Heart right ventricle (tissue), 16 donors: Measurements from ENCODE around the gene CENPK. TPM values are rescaled to one million over a fixed set of nuclear protein-coding genes. Genes with fewer than 3 reads are reported as not detected.

ENCODE experiments used
- ATAC-seq, 8 donors: fragments of 200-7000 bp; cut with Tn5 transposase; one replicate each; pipeline ENCODE4 v1.9.1; 2020; ENCODE audit warnings: mild to moderate bottlenecking in 8 of 8, moderate library complexity in 8 of 8, moderate number of reproducible peaks in 1 of 8
- DNase-seq, 2 donors: peaks; one replicate each; pipeline ENCODE4 v3.0.0-alpha.2; 2020
- H3K27ac ChIP-seq, 10 donors: fragments of 200-600 bp; sonication (generic) in 2 of 10; one replicate each; pipeline versions ENCODE4 v1.5.0 to v1.8.0; 2020 to 2022; ENCODE audit warnings: mild to moderate bottlenecking in 3 of 10
- H3K27me3 ChIP-seq, 7 donors: fragments of 200-600 bp; one replicate each; pipeline ENCODE4 v1.8.0; 2021 to 2022; ENCODE audit warnings: mild to moderate bottlenecking in 2 of 7
- H3K36me3 ChIP-seq, 9 donors: fragments of 200-600 bp; sonication (generic) in 1 of 9; one replicate each; pipeline versions ENCODE4 v1.5.0 to v1.8.0; 2020 to 2022; ENCODE audit warnings: mild to moderate bottlenecking in 2 of 9
- H3K4me1 ChIP-seq, 9 donors: fragments of 200-600 bp; sonication (generic) in 1 of 9; one replicate each; pipeline versions ENCODE4 v1.5.0 to v1.8.0; 2020 to 2022; ENCODE audit warnings: mild to moderate bottlenecking in 4 of 9
- H3K4me3 ChIP-seq, 10 donors: fragments of 200-600 bp; sonication (generic) in 2 of 10; one replicate each; pipeline versions ENCODE4 v1.5.0 to v1.8.0; 2020 to 2022; ENCODE audit warnings: mild to moderate bottlenecking in 7 of 10, moderate library complexity in 2 of 10
- H3K9me3 ChIP-seq, 11 donors: fragments of 200-600 bp in 10 of 11; sonication (generic) in 2 of 11; one replicate each; pipeline versions ENCODE4 v1.5.0 to v1.8.0; 2013 to 2022; ENCODE audit warnings: mild to moderate bottlenecking in 2 of 11, control low read depth in 1 of 11, moderate library complexity in 1 of 11
- CTCF ChIP-seq, 9 donors: fragments of 200-600 bp; sonication (generic) in 2 of 9; IDR thresholded peaks; one replicate each; pipeline versions ENCODE4 v1.5.0 to v1.8.0; 2021 to 2022; ENCODE audit warnings: antibody characterized with exemption in 9 of 9, mild to moderate bottlenecking in 5 of 9, moderate library complexity in 1 of 9
- WGBS, 2 donors: extraction: QIAGEN DNeasy Blood & Tissue Kit; methylation state at CpG; one replicate each; pipeline ENCODE4 v1.1.7; 2013; ENCODE audit warnings: inconsistent platforms in 1 of 2; 5-methylcytosine and 5-hydroxymethylcytosine counted together
- intact Hi-C, 10 donors: fragments of 100-400 bp; cut with DNase I; formaldehyde crosslinking; loops; one replicate each; pipeline versions ENCODE4 v1.11.1 to v1.14.2; 2022
- polyA plus RNA-seq, 2 donors: library from polyadenylated mRNA; stranded (reverse); fragments of 200-250 nt; gene quantifications; one replicate each; pipeline ENCODE4 v1.2.3, GENCODE V29; 2013
- total RNA-seq, 10 donors: library from RNA; stranded (reverse); fragmentation: NEBNext Ultra II Directional in 3 of 10; extraction: Animal tissue kit (Norgen Biotek cat#: 25700) in 3 of 10; gene quantifications; one replicate each; pipeline versions ENCODE4 v1.2.1 to v1.2.4, GENCODE V29; 2021 to 2023
- donor health status: Arrhythmogenic right ventricular cardiomyopathy.
- donor health status: ischemic (EF 13 %, LVEDD 7.1; RV severe dilation, severe dysfunction).
- donor health status: healthy with polysubstance abuse.
- donor health status: DM: no; HTN: yes; CAD: no.
- donor health status: DM: no; HTN: no; CAD: no.
- donor health status: ischemic (EF 25% LVEDD 6.9; RV normal size, moderate dysfunction).
- donor health status: ischemic (EF 25% LVEDD 5.7; RV mildly dilated, moderate dysfunction).
- donor health status: healthy.
- donor health status: DM: yes; HTN: yes; CAD: no.
- donor health status: Ischemic cardiomyopathy.
- donor health status: ischemic (EF 35%, LVEDD 5.7; RV mildly dilated, moderate dysfunction).
- donor health status: nonischemic (EF 11% LVEDD 7.7; RV severe dilation, severe dysfunction).
- donor health status: DM: yes; HTN: yes; CAD: no.
- donor health status: PGD.
- donor health status: ischemic (EF 29% LVEDD 5.4; RV normal size, mild dysfunction).
- donor health status: nonischemic (EF 23%, LVEDD 6.1; RV moderate dilation, normal function).

Gene CENPK
- total and polyA plus RNA-seq, 12 donors = 0.19 to 3.5 (median 0.68) TPM

- Histone ChIP-seq H3K9me3 (no peaks in the 10 kb centered on the region), H3K36me3 (no peaks in the 10 kb centered on the region), H3K27me3 (no peaks in the 10 kb centered on the region), H3K4me1 (peaks cover 0 to 19% (median 10%) of the 10 kb centered on the region in 9 donors), H3K27ac (no peak overlapping the region), H3K4me3 (no peak overlapping the region)
- 40 to 64% methylated on average over 1 of the region's 1 CpG for WGBS, 2 donors
- no peak for TF ChIP-seq CTCF (IDR thresholded peaks at IDR 0.05)
- ATAC-seq (no peak), DNase-seq (no peak)
- intact Hi-C loops = no loop called here
Measured at GRCh38 chr5:65478336-65478735, 84.6 kb downstream of the CENPK start.

- intact Hi-C loops = no loop called here
- no peak overlapping the region for H3K4me3 ChIP-seq
- H3K27ac ChIP-seq = no peak overlapping the region
- DNase-seq (no peak), ATAC-seq (no peak)
- H3K9me3 ChIP-seq = no peaks in the 10 kb centered on the region
- WGBS, 2 donors = 89 to 91% methylated on average over 1 of the region's 1 CpG
- peaks cover 0 to 10% (median 8%) of the 10 kb centered on the region in 9 donors for H3K4me1 ChIP-seq
- TF ChIP-seq CTCF (IDR thresholded peaks at IDR 0.05) = no peak
- H3K36me3 ChIP-seq = no peaks in the 10 kb centered on the region
- H3K27me3 ChIP-seq = no peaks in the 10 kb centered on the region
Measured at GRCh38 chr5:65475895-65476294, 87.1 kb downstream of the CENPK start.

- ATAC-seq = no peak
- intact Hi-C loops = no loop called here
- H3K27me3 ChIP-seq = no peaks in the 10 kb centered on the region
- no peak overlapping the region for H3K4me3 ChIP-seq
- H3K9me3 ChIP-seq = no peaks in the 10 kb centered on the region
- 81 to 88% methylated on average over 4 of the region's 4 CpGs for WGBS, 2 donors
- DNase-seq = no peak
- no peaks in the 10 kb centered on the region for H3K36me3 ChIP-seq
- no peak for TF ChIP-seq CTCF (IDR thresholded peaks at IDR 0.05)
- H3K27ac ChIP-seq = no peak overlapping the region
- peaks cover 0 to 9% (median 8%) of the 10 kb centered on the region in 9 donors for H3K4me1 ChIP-seq
Measured at GRCh38 chr5:65475336-65475735, 87.6 kb downstream of the CENPK start.

- DNase-seq (no peak), ATAC-seq (no peak)
- Histone ChIP-seq H3K27ac (no peak overlapping the region), H3K9me3 (no peaks in the 10 kb centered on the region), H3K4me1 (peaks cover 0 to under 1% (median 0%) of the 10 kb centered on the region in 9 donors), H3K27me3 (no peaks in the 10 kb centered on the region), H3K4me3 (no peak overlapping the region), H3K36me3 (no peaks in the 10 kb centered on the region)
- no peak for TF ChIP-seq CTCF (IDR thresholded peaks at IDR 0.05)
- 61 to 64% methylated on average over 3 of the region's 3 CpGs for WGBS, 2 donors
- intact Hi-C loops = no loop called here
Measured at GRCh38 chr5:65474130-65474711, 88.7 kb downstream of the CENPK start.
